Trophoblast cell (in vitro differentiated cells and primary cell): ENCODE measurements around the gene MMP21.

ENCODE experiments used
- DNase-seq, 2 donors: peaks; one replicate each; pipeline ENCODE4 v3.0.0-alpha.2; 2016
- H2AFZ ChIP-seq: 2 replicates; pipeline ENCODE4 v1.6.1; 2013; ENCODE audit warnings: low read length, moderate library complexity, mild to moderate bottlenecking; ENCODE audit not compliant: insufficient read depth, poor library complexity
- H2AK5ac ChIP-seq: 2 replicates; pipeline ENCODE4 v1.6.1; 2013; ENCODE audit warnings: mild to moderate bottlenecking, low read length
- H2BK120ac ChIP-seq: 2 replicates; pipeline ENCODE4 v1.6.1; 2013; ENCODE audit warnings: low read length, mild to moderate bottlenecking, moderate library complexity; ENCODE audit not compliant: insufficient read depth, poor library complexity
- H2BK12ac ChIP-seq: 2 replicates; pipeline ENCODE4 v1.6.1; 2013; ENCODE audit warnings: mild to moderate bottlenecking, low read length, moderate library complexity
- H2BK5ac ChIP-seq: 2 replicates; pipeline ENCODE4 v1.6.1; 2013; ENCODE audit warnings: low read length, low read depth, moderate library complexity, mild to moderate bottlenecking; ENCODE audit not compliant: poor library complexity
- H3K14ac ChIP-seq: 2 replicates; pipeline ENCODE4 v1.6.1; 2013; ENCODE audit warnings: mild to moderate bottlenecking, low read length
- H3K18ac ChIP-seq: 2 replicates; pipeline ENCODE4 v1.6.1; 2013; ENCODE audit warnings: mild to moderate bottlenecking, low read length
- H3K23ac ChIP-seq: 2 replicates; pipeline ENCODE4 v1.6.1; 2013; ENCODE audit warnings: low read length
- H3K27ac ChIP-seq: 2 replicates; pipeline ENCODE4 v1.5.1; 2013; ENCODE audit warnings: low read depth, mild to moderate bottlenecking, inconsistent platforms, low read length, moderate library complexity
- H3K27me3 ChIP-seq: 2 replicates; pipeline ENCODE4 v1.6.1; 2013; ENCODE audit warnings: inconsistent platforms, mild to moderate bottlenecking, low read length, moderate library complexity; ENCODE audit not compliant: insufficient read depth
- H3K36me3 ChIP-seq, 2 experiments: 1 replicate in 1 of 2; 2 replicates in 1 of 2; pipeline ENCODE4 v1.6.1; 2013; ENCODE audit warnings: low read length in 2 of 2, mild to moderate bottlenecking in 2 of 2, moderate library complexity in 1 of 2; ENCODE audit not compliant: insufficient read depth in 2 of 2, control insufficient read depth in 1 of 2
- H3K4ac ChIP-seq: 2 replicates; pipeline ENCODE4 v1.6.1; 2013; ENCODE audit warnings: low read depth, mild to moderate bottlenecking, low read length, moderate library complexity
- H3K4me1 ChIP-seq, 2 experiments: 1 replicate in 1 of 2; 2 replicates in 1 of 2; pipeline ENCODE4 v1.6.1; 2013; ENCODE audit warnings: low read length in 2 of 2, mild to moderate bottlenecking in 2 of 2, moderate library complexity in 1 of 2; ENCODE audit not compliant: insufficient read depth in 2 of 2, control insufficient read depth in 1 of 2
- H3K4me2 ChIP-seq: 2 replicates; pipeline ENCODE4 v1.6.1; 2013; ENCODE audit warnings: inconsistent platforms, mild to moderate bottlenecking, low read length, moderate library complexity
- H3K4me3 ChIP-seq: 2 replicates; pipeline ENCODE4 v1.5.1; 2013; ENCODE audit warnings: mild to moderate bottlenecking, low read depth, low read length, inconsistent platforms
- H3K79me1 ChIP-seq: one replicate; pipeline ENCODE4 v1.6.1; 2013; ENCODE audit warnings: low read length
- H3K79me2 ChIP-seq: 2 replicates; pipeline ENCODE4 v1.6.1; 2013; ENCODE audit warnings: low read length, mild to moderate bottlenecking; ENCODE audit not compliant: control insufficient read depth, insufficient read depth, poor library complexity
- H3K9ac ChIP-seq: 2 replicates; pipeline ENCODE4 v1.6.1; 2013; ENCODE audit warnings: mild to moderate bottlenecking, low read length
- H3K9me3 ChIP-seq: 2 replicates; pipeline ENCODE4 v1.6.1; 2013; ENCODE audit warnings: low read depth, mild to moderate bottlenecking, control low read depth, inconsistent platforms, low read length; ENCODE audit not compliant: insufficient read depth
- H4K12ac ChIP-seq: 2 replicates; pipeline ENCODE4 v1.6.1; 2013; ENCODE audit warnings: low read depth, mild to moderate bottlenecking, low read length, moderate library complexity
- H4K8ac ChIP-seq: 2 replicates; pipeline ENCODE4 v1.6.1; 2013; ENCODE audit warnings: low read depth, mild to moderate bottlenecking, low read length, moderate library complexity
- H4K91ac ChIP-seq: one replicate; pipeline ENCODE4 v1.6.1; 2013; ENCODE audit warnings: low read depth, mild to moderate bottlenecking, low read length, moderate library complexity
- WGBS: extraction: QIAGEN DNeasy Blood & Tissue Kit; methylation state at CpG from one replicate; pipeline ENCODE4 v1.1.7; 2013; ENCODE audit warnings: missing lambda C conversion rate; ENCODE audit not compliant: insufficient read length, insufficient coverage; ENCODE audit errors: extremely low coverage; 5-methylcytosine and 5-hydroxymethylcytosine counted together

MMP21 gene

DNA sequence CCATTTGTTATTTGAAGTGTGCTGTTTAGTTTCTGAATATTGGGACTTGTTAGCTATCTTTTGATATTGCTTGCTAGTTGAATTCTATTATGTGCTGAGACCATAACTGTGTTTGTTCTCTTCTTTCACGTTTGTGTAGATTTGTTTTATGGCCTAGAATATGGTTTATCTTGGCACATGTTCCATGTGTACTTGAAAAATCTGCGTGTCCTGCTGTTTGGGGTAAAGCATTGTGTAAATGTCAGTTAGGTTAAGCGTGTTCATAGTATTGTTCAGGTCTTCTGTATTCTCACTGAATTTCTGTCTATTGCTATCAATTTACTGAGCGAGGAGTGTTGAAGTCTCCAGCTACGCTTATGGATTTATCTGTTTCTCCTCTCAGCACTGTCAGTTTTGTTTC lies 19.4 kb downstream of the MMP21 start:
- H3K27ac ChIP-seq = no peak overlapping the region
- no peak overlapping the region for H2AFZ ChIP-seq
- H4K12ac ChIP-seq = no peak overlapping the region
- no peak overlapping the region for H3K9ac ChIP-seq
- no peaks in the 10 kb centered on the region for H3K27me3 ChIP-seq
- H3K79me2 ChIP-seq = no peaks in the 10 kb centered on the region
- no peak overlapping the region for H2BK5ac ChIP-seq
- no peaks in the 10 kb centered on the region for H3K4me1 ChIP-seq
- H2BK12ac ChIP-seq = no peak overlapping the region
- no peak overlapping the region for H2AK5ac ChIP-seq
- H3K4me2 ChIP-seq = no peak overlapping the region
- no CpG with 5 or more reads among the region's 5 CpGs for WGBS
- H3K23ac ChIP-seq = no peak overlapping the region
- DNase-seq = no peak
- no peak overlapping the region for H3K4ac ChIP-seq
- H3K14ac ChIP-seq = no peak overlapping the region
- no peak overlapping the region for H3K4me3 ChIP-seq
- H2BK120ac ChIP-seq = no peak overlapping the region
- H3K9me3 ChIP-seq = no peaks in the 10 kb centered on the region
- H3K36me3 ChIP-seq = peaks cover 24 to 35% of the 10 kb centered on the region in 2 experiments
- H3K79me1 ChIP-seq = no peaks in the 10 kb centered on the region
- H4K91ac ChIP-seq = no peak overlapping the region
- H4K8ac ChIP-seq = no peak overlapping the region
- no peak overlapping the region for H3K18ac ChIP-seq

DNA sequence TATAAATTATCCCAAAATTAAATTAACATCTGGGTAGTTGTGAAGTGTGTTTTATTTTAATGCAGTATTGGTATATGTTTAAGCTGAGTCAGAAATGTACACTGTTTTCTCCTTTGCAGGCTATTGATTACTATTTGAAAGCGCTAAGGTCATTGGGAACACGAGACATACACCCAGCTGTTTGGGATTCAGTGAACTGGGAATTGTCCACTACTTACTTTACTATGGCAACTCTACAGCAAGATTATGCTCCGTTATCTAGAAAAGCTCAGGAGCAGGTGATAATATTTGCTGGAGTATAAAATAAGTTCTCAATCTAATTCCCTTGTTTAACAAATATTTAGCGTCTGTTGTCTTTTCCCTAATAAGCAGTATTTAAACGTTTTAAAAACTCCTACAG lies 28.2 kb downstream of the MMP21 start:
- Histone ChIP-seq H4K12ac (no peak overlapping the region), H3K4me3 (no peak overlapping the region), H3K9ac (no peak overlapping the region), H2BK12ac (no peak overlapping the region), H3K9me3 (no peaks in the 10 kb centered on the region), H3K27me3 (no peaks in the 10 kb centered on the region), H3K36me3 (peaks cover 21 to 39% of the 10 kb centered on the region in 2 experiments), H3K27ac (no peak overlapping the region), H2BK120ac (no peak overlapping the region), H2BK5ac (no peak overlapping the region), H3K79me2 (no peaks in the 10 kb centered on the region), H4K8ac (no peak overlapping the region), H3K4ac (no peak overlapping the region), H3K79me1 (no peaks in the 10 kb centered on the region), H3K14ac (no peak overlapping the region), H3K23ac (no peak overlapping the region), H3K18ac (no peak overlapping the region), H3K4me2 (no peak overlapping the region), H2AFZ (no peak overlapping the region), H4K91ac (no peak overlapping the region), H2AK5ac (no peak overlapping the region), H3K4me1 (no peaks in the 10 kb centered on the region)
- WGBS = no CpG with 5 or more reads among the region's 5 CpGs
- no peak for DNase-seq

DNA sequence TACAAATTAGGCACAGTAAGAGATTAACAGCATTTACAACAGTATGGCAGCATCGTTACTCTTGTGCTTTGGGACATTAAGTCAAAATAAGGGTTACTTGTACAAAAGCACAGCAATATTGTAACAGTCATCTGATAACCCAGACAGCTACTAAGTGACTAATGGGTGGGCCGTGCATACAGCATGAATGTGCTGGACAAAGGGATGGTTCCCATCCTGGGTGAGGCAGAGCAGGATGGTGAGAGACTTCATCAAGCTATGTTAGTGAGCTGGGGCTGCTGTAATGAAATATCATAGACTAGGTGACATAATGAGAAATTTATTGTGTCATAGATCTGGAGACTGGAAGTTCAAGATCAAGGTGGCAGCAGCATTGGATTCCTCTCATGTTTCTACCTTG lies 30.7 kb downstream of the MMP21 start:
- H3K23ac ChIP-seq = no peak overlapping the region
- H3K4me3 ChIP-seq = no peak overlapping the region
- H3K27me3 ChIP-seq = no peaks in the 10 kb centered on the region
- H3K4ac ChIP-seq = no peak overlapping the region
- no peak overlapping the region for H2AK5ac ChIP-seq
- H2BK5ac ChIP-seq = no peak overlapping the region
- H3K4me1 ChIP-seq = no peaks in the 10 kb centered on the region
- H4K91ac ChIP-seq = no peak overlapping the region
- no peak overlapping the region for H3K27ac ChIP-seq
- H3K14ac ChIP-seq = no peak overlapping the region
- H2BK120ac ChIP-seq = no peak overlapping the region
- DNase-seq = no peak
- H2AFZ ChIP-seq = no peak overlapping the region
- WGBS = no CpG with 5 or more reads among the region's 2 CpGs
- H3K9me3 ChIP-seq = no peaks in the 10 kb centered on the region
- no peaks in the 10 kb centered on the region for H3K79me2 ChIP-seq
- H3K18ac ChIP-seq = no peak overlapping the region
- H3K36me3 ChIP-seq = peaks cover 23 to 43% of the 10 kb centered on the region in 2 experiments
- H3K4me2 ChIP-seq = no peak overlapping the region
- no peak overlapping the region for H3K9ac ChIP-seq
- H2BK12ac ChIP-seq = no peak overlapping the region
- no peaks in the 10 kb centered on the region for H3K79me1 ChIP-seq
- H4K12ac ChIP-seq = no peak overlapping the region
- no peak overlapping the region for H4K8ac ChIP-seq

DNA sequence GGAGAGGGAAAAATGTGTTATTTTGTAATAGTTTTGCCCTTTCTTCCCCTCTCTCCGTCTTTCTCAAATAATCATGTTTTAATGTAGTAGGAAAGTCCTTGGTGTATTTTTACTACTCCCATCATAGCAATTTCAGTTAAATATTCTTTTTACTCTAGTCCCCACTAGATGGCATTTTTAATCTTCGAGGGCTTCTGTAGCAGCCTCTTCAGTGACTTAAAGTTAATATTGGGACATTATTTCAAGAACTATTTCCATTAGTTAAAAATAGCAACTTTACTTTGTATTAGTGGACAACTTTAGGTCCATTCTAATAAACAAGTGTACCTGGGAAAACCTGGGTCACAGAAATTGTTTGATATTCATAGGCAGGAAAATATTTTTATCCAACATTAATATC lies 33.2 kb downstream of the MMP21 start:
- H3K9me3 ChIP-seq = no peaks in the 10 kb centered on the region
- no peak overlapping the region for H2BK5ac ChIP-seq
- H3K79me2 ChIP-seq = no peaks in the 10 kb centered on the region
- no peak overlapping the region for H3K27ac ChIP-seq
- H2BK120ac ChIP-seq = no peak overlapping the region
- no peak overlapping the region for H3K4me3 ChIP-seq
- no peak overlapping the region for H3K9ac ChIP-seq
- no peaks in the 10 kb centered on the region for H3K4me1 ChIP-seq
- H3K4ac ChIP-seq = no peak overlapping the region
- peak in 1 of 2 donors; percentile 2 for DNase-seq
- no peak overlapping the region for H3K4me2 ChIP-seq
- H3K27me3 ChIP-seq = no peaks in the 10 kb centered on the region
- no peak overlapping the region for H3K23ac ChIP-seq
- peaks cover 22 to 44% of the 10 kb centered on the region in 2 experiments for H3K36me3 ChIP-seq
- WGBS = no CpG with 5 or more reads among the region's 2 CpGs
- no peaks in the 10 kb centered on the region for H3K79me1 ChIP-seq
- H4K8ac ChIP-seq = no peak overlapping the region
- no peak overlapping the region for H2BK12ac ChIP-seq
- no peak overlapping the region for H2AK5ac ChIP-seq
- no peak overlapping the region for H2AFZ ChIP-seq
- H4K12ac ChIP-seq = no peak overlapping the region
- H4K91ac ChIP-seq = no peak overlapping the region
- H3K18ac ChIP-seq = no peak overlapping the region
- no peak overlapping the region for H3K14ac ChIP-seq
